Activated CD8-positive, alpha-beta memory T cell treated with anti-CD3 and anti-CD28 coated beads, Interleukin-2, amount 50 U/mL, for 1 hour (primary cell): ENCODE measurements around the gene NCAPD2.
"Not testable (repeated sequence)": the region's sequence is repeated elsewhere in the genome, so short reads cannot be mapped to it uniquely, and the experiment has no call there.

Experiments used
- DNase-seq: peaks from one replicate; pipeline ENCODE4 v3.0.0-alpha.2; 2020; ENCODE audit errors: extremely low read depth

Gene NCAPD2

GRCh38 chr12:6463216-6463615 lies 30.7 kb upstream of the NCAPD2 start:
- DNase-seq = no peak

GRCh38 chr12:6463858-6464257 lies 30.0 kb upstream of the NCAPD2 start:
- DNase-seq = no peak

GRCh38 chr12:6464531-6464930 lies 29.4 kb upstream of the NCAPD2 start:
- no peak for DNase-seq

- no peak for DNase-seq
Measured at GRCh38 chr12:6465467-6466183, 28.3 kb upstream of the NCAPD2 start.

- no peak for DNase-seq
Measured at GRCh38 chr12:6466184-6466573, 27.7 kb upstream of the NCAPD2 start.

GRCh38 chr12:6466751-6467150 lies 27.2 kb upstream of the NCAPD2 start:
- not testable (repeated sequence) for DNase-seq

- DNase-seq = not testable (repeated sequence)
Measured at GRCh38 chr12:6467571-6468282, 26.2 kb upstream of the NCAPD2 start.

GRCh38 chr12:6468283-6468575 lies 25.7 kb upstream of the NCAPD2 start:
- DNase-seq = no peak

- DNase-seq = no peak
Measured at GRCh38 chr12:6469092-6469491, 24.8 kb upstream of the NCAPD2 start.

GRCh38 chr12:6469609-6470374 lies 24.1 kb upstream of the NCAPD2 start:
- DNase-seq = no peak

GRCh38 chr12:6470375-6471163 lies 23.3 kb upstream of the NCAPD2 start, which contains the start of gene VAMP1:
VAMP1 (minus strand) TSS chr12:6470677; CDS start chr12:6470531, 146 bp downstream.
- DNase-seq = peak; percentile 97

GRCh38 chr12:6471989-6472360 lies 21.9 kb upstream of the NCAPD2 start:
- no peak for DNase-seq

- DNase-seq = no peak
Measured at GRCh38 chr12:6472491-6472890, 21.4 kb upstream of the NCAPD2 start.

GRCh38 chr12:6475233-6475975 lies 18.5 kb upstream of the NCAPD2 start:
- not testable (repeated sequence) for DNase-seq

GRCh38 chr12:6476489-6476888 lies 17.4 kb upstream of the NCAPD2 start:
- no peak for DNase-seq

GRCh38 chr12:6477601-6478377 lies 16.1 kb upstream of the NCAPD2 start:
- DNase-seq = not testable (repeated sequence)

- DNase-seq = no peak
Measured at GRCh38 chr12:6478416-6478815, 15.5 kb upstream of the NCAPD2 start.

GRCh38 chr12:6488240-6488639 lies 5.7 kb upstream of the NCAPD2 start:
- no peak for DNase-seq

GRCh38 chr12:6489449-6489848 lies 4.5 kb upstream of the NCAPD2 start:
- no peak for DNase-seq

GRCh38 chr12:6490673-6491072 lies 3.2 kb upstream of the NCAPD2 start:
- DNase-seq = not testable (repeated sequence)
